Fibroblast of skin of abdomen (primary cell): ENCODE data around the gene EHF.

Experiments
- DNase-seq: peaks from one replicate; pipeline ENCODE4 v3.0.0-alpha.2; 2013

The EHF gene

DNA sequence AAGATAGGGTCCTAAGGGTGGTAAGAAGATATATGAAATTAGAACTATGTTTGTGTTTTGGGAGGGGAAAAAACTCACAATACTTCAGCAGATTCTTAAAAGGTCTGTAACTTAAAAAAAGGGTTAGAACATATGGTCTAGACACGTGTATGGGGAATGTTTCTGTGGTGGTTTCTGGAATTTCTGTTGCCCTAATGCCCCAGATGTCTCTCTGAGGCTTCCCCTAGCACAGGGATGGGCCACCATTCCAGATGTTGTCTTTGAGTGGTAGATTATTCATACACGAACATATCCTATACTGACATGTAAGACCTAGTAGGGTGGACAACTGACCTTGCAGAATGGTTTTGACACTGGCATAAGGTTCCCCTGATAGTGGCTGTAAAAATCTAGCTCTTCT, 26.2 kb downstream of the EHF start:
- DNase-seq: peak; percentile 63

DNA sequence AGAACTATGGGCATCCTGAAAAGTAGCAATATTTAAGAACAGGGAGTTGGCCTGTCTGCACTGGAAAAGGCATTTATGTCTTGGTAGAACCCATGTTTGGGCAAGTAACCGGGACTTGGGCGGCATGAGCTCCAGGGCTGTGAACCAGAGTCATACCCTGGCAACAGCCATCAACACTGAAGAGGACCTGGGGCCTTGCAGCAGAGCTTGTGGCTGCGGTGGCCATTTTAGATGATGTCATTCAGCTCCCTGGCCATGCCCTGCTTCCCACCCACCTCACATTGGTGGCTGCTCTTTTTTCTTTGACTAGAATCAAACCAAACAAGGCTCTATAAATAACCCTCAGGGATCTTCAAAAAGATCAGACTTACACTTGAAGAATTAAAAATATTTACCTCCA, 26.6 kb downstream of the EHF start:
- no peak for DNase-seq

- DNase-seq: no peak
These were observed 27.1 kb downstream of the EHF start for GRCh38 chr11:34648036-34648435.

DNA sequence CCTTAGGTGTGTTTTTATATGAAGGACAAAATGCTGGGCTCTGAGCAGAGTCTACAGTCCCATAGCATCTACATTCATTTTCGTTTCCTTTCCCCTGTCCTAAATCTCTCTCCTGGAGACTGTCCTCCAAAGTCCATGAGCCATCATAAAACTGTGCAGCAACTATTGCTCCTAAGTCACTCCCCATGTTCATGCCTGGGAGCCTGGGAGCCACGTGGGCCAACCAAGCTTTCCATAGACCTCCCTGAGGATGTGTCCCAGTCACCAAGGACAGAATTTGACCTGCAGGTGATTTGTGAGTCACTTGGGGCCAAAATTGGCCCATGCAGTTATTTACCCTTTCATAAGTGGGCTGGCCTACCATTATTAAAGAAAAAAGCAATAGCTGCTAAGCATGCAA, 28.7 kb downstream of the EHF start:
- DNase-seq: no peak

DNA sequence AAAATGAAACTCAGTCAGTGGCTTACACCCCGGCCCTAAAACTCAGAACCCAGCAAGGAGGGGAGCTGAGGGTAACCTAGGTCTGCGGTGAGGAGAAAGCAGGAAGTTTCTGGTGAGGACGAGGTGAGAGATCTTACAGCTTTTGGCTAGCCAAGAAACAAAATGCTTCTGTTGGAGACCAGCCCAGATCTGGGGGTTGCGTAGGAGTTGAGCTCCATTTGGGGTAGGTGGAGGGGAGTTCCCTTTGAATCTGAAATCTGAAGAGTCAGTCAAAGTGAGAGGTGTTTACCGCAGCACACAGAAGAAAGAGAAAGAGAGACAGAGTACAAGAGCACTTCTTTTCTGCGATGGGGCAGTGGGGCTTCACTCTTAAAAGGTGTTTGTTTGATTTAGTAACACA, 29.6 kb downstream of the EHF start:
- no peak for DNase-seq

- DNase-seq: no peak
These were observed 30.7 kb downstream of the EHF start for GRCh38 chr11:34651551-34651950.

DNA sequence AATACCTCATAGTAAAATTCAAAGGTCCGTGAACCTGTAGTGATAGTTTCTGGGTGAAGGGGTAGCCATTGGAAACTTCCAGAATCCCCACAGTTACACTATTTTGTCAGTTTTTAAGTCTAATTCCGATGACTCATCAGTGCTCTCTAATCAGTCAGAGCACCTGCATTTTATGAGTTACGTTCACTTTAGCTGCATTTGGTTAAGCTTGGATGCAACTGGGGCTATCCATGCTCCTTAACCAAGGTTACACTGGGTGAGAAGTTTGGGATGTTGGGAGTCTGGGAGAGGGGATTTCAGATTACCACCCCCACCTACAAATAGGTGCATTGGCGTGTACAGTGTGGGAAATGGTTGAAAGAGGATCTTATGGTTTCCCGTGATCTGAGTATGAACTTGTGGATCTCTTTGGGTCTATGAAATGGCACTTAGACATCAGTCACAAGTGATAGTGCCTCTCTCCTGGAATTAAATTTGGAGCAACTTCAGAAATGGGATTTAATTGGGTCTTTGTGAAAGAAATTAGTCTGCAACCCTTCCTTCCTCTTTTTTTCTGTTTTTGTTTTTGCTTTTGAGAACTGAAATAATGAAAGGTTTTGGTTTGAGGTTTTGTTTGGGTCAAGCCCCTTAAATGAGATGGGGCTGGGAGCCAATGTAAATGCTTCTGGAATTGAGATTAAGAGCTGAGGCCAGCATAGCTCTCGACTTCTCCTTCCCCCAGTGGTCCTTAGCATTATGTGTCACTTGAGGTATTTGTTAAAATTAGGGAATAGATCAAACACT, 31.5 kb downstream of the EHF start:
- no peak for DNase-seq

- DNase-seq: no peak
These were observed 32.1 kb downstream of the EHF start for GRCh38 chr11:34653031-34653430.

- DNase-seq: peak; percentile 77
These were observed 33.1 kb downstream of the EHF start for GRCh38 chr11:34653851-34654482.

DNA sequence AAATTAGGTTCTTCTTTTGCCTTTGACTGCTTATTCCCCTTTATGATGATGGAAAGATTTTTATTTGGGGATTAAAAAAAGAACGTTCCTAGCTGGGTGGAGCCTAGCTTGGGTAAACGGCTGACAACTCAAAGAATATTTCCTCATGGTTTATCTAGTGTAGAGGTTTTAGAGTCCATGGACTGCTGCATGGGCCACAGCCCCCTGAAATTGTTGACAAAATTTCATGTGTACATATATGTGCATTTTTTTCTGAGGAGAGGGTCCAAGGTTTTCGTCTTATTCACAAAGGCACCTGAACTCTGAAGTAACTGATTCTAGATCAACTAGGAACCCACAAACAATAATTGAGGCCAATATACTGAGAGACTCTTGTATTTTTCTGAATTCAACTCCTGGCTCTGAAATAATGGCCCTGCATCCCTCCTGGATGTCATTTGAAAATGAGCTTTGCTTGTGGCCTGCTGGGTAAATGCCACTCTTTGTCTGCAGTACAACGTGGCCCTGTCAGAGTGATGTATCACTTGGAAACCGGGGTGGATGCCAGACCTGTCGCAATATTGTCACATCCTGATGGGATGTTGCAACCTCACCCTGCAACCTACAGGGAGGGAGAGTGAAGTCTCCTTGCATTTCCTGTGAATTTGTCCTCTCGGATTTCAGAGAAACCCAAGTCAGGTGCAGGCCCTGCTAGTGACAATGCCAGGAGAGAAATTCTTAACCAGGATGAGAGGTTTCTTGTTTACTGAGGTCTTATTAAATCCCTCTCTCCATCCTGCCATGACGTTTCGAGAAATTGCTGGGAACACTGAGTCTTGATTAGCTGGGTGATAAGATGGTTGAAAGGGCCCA, 33.8 kb downstream of the EHF start:
- DNase-seq: peak; percentile 58

- peak; percentile 68 for DNase-seq
These were observed 34.6 kb downstream of the EHF start for GRCh38 chr11:34655335-34656008.

DNA sequence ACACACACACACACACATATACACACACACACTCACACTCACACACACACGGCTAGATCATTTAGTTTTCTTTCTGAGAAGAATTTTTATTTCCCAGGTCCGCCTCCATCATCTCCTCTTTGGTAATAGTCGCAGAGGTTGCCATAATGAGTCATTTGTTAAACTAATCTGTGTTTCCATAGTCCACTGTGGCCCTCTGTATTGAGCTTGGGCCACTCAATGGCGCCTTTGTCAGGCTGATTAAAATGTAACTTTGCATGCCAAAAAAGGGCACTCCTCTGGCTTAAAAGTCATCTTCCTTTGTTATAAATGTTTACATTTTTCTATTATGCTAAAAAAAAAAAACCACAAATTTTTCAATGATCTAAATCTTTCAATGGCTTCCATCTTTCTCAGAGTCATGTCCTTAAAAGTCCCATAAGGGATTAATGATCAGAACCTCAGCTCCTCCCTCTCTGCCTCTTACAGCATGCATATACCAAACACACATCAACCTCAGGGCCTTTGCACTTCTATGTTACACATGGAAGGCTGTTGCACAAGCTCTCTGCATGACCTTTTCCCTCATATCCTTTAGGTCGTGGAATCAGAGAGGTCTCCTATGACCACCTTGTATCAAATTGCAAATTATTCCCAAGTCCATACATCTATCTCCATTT, 35.3 kb downstream of the EHF start:
- no peak for DNase-seq

DNA sequence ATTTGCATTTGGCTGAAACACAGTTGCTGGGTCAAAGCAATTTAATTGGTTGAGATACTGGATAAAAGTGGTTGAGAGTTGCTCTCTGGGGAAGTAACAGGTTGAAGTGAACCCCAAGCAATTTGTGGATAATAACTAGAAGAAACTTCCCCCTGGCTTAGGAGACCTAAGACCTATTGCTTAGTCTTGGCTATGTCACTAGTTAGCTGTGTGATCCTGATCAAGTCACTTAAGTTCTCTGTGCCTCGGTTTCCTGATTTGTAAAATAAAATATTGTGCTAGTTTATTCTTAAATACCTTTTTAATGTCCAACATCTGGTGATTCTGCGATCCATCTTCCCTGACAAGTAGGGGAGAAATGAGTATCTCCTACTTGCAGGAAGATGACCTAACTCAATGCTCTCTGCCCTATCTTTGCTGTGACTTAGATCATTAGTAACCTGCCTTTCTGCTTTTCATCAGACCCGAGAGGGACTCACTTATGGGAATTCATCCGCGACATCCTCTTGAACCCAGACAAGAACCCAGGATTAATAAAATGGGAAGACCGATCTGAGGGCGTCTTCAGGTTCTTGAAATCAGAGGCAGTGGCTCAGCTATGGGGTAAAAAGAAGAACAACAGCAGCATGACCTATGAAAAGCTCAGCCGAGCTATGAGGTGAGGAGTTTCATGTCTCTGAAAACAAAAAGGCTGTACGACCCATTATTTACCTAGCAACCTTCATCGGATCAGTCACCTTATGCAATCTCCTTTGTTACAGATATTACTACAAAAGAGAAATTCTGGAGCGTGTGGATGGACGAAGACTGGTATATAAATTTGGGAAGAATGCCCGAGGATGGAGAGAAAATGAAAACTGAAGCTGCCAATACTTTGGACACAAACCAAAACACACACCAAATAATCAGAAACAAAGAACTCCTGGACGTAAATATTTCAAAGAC, 37.5 kb downstream of the EHF start:
- DNase-seq: no peak

GRCh38 chr11:34659096-34659733, 38.3 kb downstream of the EHF start:
- DNase-seq: no peak

GRCh38 chr11:34665077-34665835, 44.4 kb downstream of the EHF start:
- DNase-seq: no peak

DNA sequence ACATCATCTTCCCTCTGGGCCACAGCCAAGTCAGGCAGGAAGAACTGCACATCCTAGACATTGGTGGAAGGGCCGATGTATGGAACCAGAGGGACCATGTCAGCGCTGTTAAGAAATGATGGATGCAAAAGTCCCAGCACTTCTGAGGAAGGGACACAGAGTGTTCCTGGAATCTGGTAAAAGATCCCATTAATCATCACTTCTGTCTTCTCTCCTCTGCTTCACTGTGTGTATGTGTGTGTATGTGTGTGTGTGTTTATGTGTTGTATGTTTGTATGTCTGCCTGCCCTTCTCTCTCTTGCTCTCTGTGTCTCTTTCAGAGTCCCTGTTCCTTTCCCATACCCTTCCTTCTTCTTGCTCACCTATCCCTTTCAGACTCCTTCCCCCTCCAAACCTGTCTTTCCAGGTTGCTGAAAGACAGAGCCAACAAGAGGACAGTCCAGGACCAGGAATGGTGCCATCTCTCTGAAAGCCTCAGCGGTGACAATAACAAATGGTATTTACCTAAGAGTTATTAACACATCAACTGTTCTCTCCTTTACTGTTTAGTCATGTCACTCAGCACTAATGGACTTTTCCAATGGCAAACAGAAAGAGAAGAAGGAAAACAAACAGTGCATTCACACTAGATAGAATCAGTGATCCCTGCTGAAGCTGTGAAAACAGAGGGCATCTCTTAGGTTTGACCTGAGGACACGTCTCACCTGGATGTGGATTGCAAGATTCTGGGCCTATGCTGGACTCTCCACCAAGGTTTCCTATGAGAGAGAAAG, 47.1 kb downstream of the EHF start:
- DNase-seq: no peak

- DNase-seq: no peak
These were observed 47.7 kb downstream of the EHF start for GRCh38 chr11:34668583-34669053.

- DNase-seq: no peak
These were observed 48.6 kb downstream of the EHF start for GRCh38 chr11:34669458-34669857.

DNA sequence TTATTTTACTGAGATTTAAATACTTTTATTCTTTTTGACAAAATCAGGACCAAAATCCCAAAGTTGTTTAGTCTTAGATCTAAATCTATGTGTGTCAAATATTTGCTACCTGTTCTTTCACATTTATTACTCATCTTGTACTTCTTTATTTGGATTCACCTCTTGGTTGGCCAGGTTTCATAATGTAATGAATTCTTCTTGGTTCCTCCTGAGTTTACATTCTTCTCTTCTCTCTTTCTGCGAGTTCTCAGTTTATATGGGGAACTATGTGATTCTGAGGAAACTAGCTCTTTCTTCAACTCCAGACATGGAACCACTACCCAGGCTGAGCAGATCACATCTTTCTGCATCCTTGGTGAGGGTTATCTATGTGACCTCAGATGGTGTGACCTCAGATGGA, 50.2 kb downstream of the EHF start:
- DNase-seq: no peak
